ENCODE measurements around the gene NCK2.
"Not testable (repeated sequence)": the region's sequence is repeated elsewhere in the genome, so short reads cannot be mapped to it uniquely, and the experiment has no call there.

GRCh38 chr2:105897694-105898093, 153.0 kb downstream of the NCK2 start:
- TF ChIP-seq POLR2A (IDR thresholded peaks at IDR 0.05; ENCODE audit: low read depth); POLR2AphosphoS5 (IDR thresholded peaks at IDR 0.05); EP300 (IDR thresholded peaks at IDR 0.05): not testable (repeated sequence)
